GM12891 (cell line): ENCODE measurements around the gene SPSB3.

ENCODE experiments used
- DNase-seq: peaks from one replicate; pipeline ENCODE4 v3.0.0; 2011; ENCODE audit warnings: low spot score; ENCODE audit not compliant: insufficient read length
- FAIRE-seq: peaks from 2 replicates; lab custom pipeline; 2011; peaks lifted over from hg19 to GRCh38; lab: Jason Lieb, UNC
- PAX5 ChIP-seq: IDR thresholded peaks from 2 replicates; pipeline ENCODE4 v1.6.1; 2011; ENCODE audit warnings: low read length, moderate library complexity, mild to moderate bottlenecking; ENCODE audit not compliant: insufficient read depth, severe bottlenecking
- POLR2A ChIP-seq: IDR thresholded peaks from 2 replicates; pipeline ENCODE4 v1.6.1; 2011; ENCODE audit warnings: low read depth, low read length, control low read depth
- POLR2AphosphoS5 ChIP-seq: IDR thresholded peaks from 2 replicates; pipeline ENCODE4 v1.6.1; 2011; ENCODE audit warnings: low read depth, low read length, control low read depth
- POU2F2 ChIP-seq: IDR thresholded peaks from 2 replicates; pipeline ENCODE4 v1.6.1; 2011; ENCODE audit warnings: low read depth, mild to moderate bottlenecking, control low read depth, low read length, moderate library complexity
- SPI1 ChIP-seq: IDR thresholded peaks from 2 replicates; pipeline ENCODE4 v1.6.1; 2011; ENCODE audit warnings: low read depth, low read length, control low read depth
- TAF1 ChIP-seq: IDR thresholded peaks from 2 replicates; pipeline ENCODE4 v1.6.1; 2011; ENCODE audit warnings: low read depth, low read length, control low read depth

Gene SPSB3

DNA sequence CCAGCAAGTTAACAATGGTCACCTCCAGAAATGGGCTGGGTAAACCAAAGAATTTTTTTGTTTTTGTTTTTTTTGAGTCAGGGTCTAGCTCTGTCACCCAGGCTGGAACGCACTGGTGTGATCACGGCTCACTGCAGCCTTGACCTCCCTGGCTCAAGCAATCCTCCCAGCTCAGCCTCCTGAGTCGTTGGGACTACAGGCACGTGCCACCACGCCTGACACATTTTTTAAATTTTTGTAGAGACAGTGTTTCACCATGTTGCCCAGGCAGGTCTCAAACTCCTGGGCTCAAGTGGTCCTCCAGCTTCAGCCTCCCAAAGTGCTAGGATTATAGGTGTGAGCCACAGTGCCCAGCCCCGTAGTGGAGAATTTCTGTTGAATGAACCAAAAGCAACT is 1.7 kb downstream of the SPSB3 start:
- TF ChIP-seq POU2F2 (no peak), POLR2AphosphoS5 (no peak), TAF1 (no peak), SPI1 (no peak), POLR2A (no peak), PAX5 (no peak)
- FAIRE-seq: no peak
- DNase-seq: no peak

- DNase-seq (no peak), FAIRE-seq (no peak)
- no peak for TF ChIP-seq POLR2AphosphoS5
- no peak for TF ChIP-seq POLR2A
- no peak for TF ChIP-seq POU2F2
- no peak for TF ChIP-seq PAX5
- no peak for TF ChIP-seq TAF1
- TF ChIP-seq SPI1: no peak
Measured at GRCh38 chr16:1779741-1780676, 2.4 kb downstream of the SPSB3 start.

DNA sequence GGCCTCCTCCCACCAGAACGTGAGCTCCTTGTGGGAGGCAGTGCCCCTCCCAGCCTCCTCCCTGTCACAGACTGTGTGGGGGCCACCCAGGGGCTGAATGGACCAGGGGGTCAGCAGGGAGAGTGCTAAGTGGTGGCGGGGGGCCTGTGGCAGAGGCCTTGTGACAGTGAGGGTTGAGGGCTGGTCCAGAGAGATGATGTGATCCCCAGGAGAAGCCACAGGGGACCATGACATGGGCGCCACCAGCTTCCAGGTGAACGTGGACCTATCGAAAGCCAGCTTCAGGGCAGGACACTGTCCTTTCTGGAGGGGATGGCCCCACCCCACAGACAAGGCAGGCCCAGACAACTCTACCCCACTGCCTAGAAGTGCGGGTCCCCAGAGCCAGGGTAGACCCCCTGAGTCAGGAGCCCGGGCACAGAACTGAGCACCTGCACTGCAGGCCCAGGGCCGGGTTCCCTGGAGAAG is 3.1 kb downstream of the SPSB3 start:
- DNase-seq: no peak
- no peak for TF ChIP-seq POLR2AphosphoS5
- TF ChIP-seq TAF1: no peak
- no peak for TF ChIP-seq SPI1
- no peak for TF ChIP-seq POU2F2
- TF ChIP-seq POLR2A: no peak
- no peak for FAIRE-seq

DNA sequence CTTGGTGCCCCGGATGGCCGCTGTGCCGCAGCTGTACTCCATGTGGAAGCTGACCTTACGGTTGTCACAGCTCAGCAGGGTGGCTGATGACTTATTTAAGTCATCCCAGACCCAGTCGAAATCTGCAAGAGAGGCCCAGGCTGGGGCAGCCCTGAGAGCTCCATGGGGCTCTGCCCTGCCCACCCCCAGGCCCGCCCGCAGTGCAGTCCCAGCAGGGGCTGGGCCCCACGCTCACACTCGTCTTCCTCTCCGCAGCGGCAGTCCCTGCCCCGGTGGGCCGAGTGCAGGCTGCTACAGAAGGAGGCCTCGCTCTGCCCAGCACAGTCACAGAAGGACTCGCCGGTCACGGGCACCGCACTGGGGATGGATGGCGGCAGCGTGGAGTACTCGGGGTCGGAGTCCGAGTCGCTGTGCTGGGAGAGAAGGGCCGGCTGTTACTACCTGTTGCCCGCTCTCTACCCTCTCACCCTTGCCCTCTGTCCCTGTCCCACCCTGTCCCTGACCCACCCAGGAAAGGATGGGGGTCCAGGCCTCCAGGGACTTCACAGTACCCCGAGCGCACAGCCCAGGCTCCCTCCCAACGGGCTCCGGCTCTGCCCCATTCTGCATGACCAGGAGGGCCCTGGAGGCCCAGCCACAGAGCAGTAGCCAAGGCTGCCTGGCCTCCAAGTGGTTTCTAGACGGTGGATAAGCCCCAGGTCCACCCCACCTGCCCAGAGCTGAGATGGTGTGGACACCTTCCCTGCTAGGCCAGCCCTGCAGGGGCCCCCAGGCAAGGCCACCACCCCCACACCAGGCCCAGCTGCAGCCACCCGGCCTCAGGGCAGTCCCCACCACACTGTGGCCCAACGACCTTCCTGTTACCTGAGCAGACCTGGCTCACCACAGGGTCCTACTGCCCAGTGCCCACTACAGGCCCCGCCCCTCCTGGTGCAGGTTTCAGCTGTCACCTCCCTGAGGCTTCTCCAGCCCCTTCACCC is 3.9 kb downstream of the SPSB3 start:
- DNase-seq: no peak
- TF ChIP-seq POLR2AphosphoS5 (no peak), TAF1 (no peak), POU2F2 (no peak), PAX5 (no peak), POLR2A (peak; percentile 14; the same call in 1 of the 2 replicates), SPI1 (no peak)
- no peak for FAIRE-seq

- no peak for DNase-seq
- no peak for FAIRE-seq
- no peak for TF ChIP-seq POLR2A
- TF ChIP-seq POLR2AphosphoS5: no peak; the same call in 1 of the 2 replicates
- TF ChIP-seq POU2F2: no peak
- no peak for TF ChIP-seq TAF1
- TF ChIP-seq PAX5: no peak
- no peak for TF ChIP-seq SPI1
Measured at GRCh38 chr16:1777375-1778199, 4.8 kb downstream of the SPSB3 start.

DNA sequence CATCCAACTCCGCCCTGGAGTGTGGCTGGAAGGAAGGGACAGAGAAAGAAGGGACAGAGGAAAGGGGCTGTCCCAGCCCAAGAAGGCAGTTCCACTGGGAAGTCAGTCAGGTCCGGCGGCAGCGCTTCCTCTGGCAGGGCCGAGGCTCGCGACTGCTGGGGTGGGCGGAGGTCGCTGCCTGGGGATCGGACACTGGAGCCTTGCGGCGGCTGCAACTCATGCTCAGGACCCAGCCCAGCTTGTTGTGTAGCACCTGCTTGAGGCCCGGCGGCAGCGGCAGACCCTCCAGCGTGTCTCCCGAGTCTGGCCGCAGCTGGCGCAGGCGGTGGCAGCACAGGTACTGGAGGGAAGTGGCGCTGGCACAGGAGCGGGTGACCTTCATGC is 5.4 kb downstream of the SPSB3 start:
- FAIRE-seq (no peak), DNase-seq (no peak)
- TF ChIP-seq POLR2AphosphoS5: no peak
- no peak for TF ChIP-seq PAX5
- TF ChIP-seq POLR2A: no peak; the same call in 1 of the 2 replicates
- no peak for TF ChIP-seq SPI1
- TF ChIP-seq POU2F2: no peak
- no peak for TF ChIP-seq TAF1

- no peak for FAIRE-seq
- TF ChIP-seq POLR2A: peak; percentile 35; the same call in 1 of the 2 replicates
- no peak for TF ChIP-seq POLR2AphosphoS5
- no peak for DNase-seq
Measured at GRCh38 chr16:1776672-1776955, 5.8 kb downstream of the SPSB3 start.

DNA sequence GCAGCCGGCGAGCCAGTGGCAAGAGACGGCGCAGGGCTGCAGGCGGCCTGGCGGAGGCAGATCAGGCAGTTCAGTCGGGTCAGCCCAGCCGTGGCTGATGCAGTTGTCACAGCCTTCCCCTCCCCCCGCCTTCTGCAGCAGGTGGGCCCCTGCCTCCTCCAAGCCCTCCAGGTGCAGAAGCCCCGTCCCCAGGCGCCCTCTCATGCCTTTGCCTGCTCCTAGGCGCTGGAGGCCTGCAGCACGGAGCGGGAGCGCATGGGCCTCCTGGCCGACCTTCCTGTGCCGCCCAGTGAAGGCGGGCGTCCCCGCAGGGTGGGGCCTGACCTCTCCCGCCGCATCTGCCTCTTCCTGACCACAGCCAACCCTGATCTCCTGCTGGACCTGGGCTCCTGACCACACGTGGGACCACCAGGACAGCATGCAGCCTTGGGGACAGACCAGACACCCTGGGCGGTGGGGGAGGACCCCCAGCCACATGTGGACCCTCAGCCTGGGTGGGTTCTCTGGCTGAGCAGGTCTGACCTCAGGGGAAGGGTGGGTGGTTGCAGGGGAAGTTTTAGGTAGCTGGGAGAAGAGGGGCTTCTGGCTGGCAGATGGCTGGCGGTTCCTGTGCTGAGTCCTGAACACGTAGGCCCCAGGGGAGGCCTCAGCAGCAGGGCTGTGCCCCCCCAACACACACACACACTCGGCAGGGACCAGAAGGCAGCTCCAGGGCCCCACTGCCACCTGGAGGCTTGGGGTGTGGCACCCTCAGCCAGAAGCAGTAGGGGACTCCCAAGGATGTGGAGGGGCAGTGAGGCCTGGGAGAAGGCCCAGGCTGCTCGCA is 6.3 kb downstream of the SPSB3 start:
- FAIRE-seq (no peak), DNase-seq (no peak)
- TF ChIP-seq SPI1: no peak
- no peak for TF ChIP-seq POLR2AphosphoS5
- TF ChIP-seq TAF1: no peak
- TF ChIP-seq POU2F2: no peak
